Stimulated activated CD4-positive, alpha-beta T cell treated with anti-CD3 and anti-CD28 coated beads, Interleukin-2, amount 100 ng/mL, for 48 hours (primary cell): ENCODE measurements around the gene RIC3.
"Not testable (repeated sequence)": the region's sequence is repeated elsewhere in the genome, so short reads cannot be mapped to it uniquely, and the experiment has no call there.

Experiments
- DNase-seq, 2 donors: peaks; one replicate each; pipeline ENCODE4 v3.0.0-alpha.2; 2020

Gene RIC3

GRCh38 chr11:8186429-8186828 lies 17.6 kb upstream of the RIC3 start:
- DNase-seq: no peak

DNA sequence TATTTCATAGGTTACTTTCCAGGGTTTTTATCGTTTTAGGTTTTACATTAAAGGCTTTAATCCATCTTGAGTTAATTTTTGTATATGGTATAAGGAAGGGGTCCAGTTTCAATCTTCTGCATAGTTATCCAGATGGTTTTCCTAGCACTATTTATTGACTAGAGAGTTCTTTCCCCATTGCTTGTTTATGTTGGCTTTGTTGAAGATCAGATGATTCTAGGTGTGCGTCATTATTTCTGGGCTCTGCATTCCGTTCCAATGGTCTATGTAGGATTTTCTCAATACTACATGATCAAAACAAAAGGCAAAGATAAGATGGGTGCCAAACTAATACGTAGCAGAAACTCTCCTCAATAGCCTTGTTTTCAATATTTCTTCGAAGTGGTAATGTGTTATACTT lies 14.3 kb upstream of the RIC3 start:
- DNase-seq: no peak

- no peak for DNase-seq
Measured at GRCh38 chr11:8180469-8180868, 11.6 kb upstream of the RIC3 start.

- DNase-seq: no peak
Measured at GRCh38 chr11:8178297-8178696, 9.5 kb upstream of the RIC3 start.

DNA sequence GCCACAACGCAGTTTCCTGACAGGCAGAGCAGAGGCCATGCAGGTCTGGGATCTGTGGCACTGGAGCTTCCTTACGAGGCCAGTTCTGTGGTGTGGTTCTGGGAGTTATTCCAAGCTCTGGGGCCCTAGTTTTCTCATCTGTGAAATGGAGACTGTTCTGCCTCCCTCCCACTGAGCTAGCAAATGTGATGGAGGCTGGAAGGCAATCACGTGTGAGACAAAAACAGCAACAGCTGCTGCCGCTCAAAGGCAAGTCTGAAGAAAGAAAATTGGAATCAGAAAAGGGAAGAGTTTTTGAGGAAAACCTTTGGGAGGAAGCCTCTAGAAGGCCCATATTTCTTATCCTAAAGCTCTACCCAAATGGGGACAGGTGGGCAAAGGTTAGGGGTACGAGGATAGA lies 8.3 kb upstream of the RIC3 start:
- no peak for DNase-seq

DNA sequence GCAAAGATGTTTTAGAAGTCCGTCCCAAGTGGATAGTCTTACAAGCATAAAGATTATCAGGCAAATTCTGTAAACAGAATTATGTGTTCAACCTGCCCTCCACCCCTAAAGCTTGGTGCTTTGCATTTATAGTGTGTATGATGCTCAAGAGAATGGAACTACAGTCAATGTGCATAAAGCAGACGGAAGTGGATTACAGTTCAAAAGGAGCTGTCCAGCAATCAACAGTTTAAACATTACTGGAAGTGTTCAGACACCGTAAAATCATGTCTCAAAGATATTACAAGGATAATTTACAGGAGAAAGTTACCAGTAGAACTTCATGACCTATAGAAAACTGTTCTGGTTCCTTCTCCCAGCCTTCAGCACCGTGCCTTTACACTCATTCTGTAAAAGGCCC lies 1.0 kb downstream of the RIC3 start:
- DNase-seq: no peak

DNA sequence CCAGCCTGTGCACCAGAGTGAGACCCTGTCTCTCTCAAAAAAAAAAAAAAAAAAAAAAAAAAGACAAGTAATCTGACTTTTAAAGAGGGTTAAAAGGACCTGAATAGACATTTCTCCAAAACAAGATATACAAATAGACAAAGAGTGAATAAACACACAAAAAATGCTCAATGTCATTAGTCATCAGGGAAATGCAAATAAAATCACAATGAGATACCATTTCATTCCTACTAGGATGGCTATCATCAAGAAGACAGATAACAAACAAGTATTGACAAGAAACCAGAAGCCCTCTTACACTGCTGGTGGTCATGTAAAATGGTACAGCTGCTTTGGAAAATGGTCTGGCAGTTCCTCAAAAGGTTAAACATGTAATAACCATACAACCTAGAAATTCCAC lies 4.1 kb downstream of the RIC3 start:
- no peak for DNase-seq

DNA sequence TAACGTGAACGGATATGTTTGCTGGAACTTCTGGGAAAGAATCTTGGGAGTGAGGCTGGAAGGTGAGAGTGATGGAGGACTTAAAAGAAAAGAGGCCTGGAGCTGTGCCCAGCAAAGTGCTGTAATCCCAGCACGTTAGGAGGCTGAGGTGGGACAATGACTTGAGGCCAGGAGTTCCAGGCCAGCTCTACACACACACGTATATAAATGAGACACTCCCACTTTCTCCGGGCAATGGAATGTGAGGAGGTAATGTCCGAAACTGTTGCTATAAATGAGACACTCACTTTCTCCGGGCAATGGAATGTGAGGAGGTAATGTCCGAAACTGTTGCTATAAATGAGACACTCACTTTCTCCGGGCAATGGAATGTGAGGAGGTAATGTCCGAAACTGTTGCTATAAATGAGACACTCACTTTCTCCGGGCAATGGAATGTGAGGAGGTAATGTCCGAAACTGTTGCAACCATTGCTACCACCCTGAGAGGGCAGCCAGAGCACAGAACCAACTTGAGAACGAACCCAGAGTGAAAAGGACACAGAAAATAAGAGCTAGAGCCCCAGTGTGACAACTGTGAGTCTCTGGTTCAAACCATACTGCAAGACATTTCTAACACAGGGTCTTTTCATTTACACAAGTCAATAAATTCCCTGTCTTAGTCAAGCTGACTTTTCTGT lies 7.1 kb downstream of the RIC3 start:
- not testable (repeated sequence) for DNase-seq

- no peak for DNase-seq
Measured at GRCh38 chr11:8156877-8157276, 11.9 kb downstream of the RIC3 start.

GRCh38 chr11:8149726-8150125 lies 19.1 kb downstream of the RIC3 start:
- DNase-seq: no peak

GRCh38 chr11:8138526-8138925 lies 30.3 kb downstream of the RIC3 start:
- no peak for DNase-seq

DNA sequence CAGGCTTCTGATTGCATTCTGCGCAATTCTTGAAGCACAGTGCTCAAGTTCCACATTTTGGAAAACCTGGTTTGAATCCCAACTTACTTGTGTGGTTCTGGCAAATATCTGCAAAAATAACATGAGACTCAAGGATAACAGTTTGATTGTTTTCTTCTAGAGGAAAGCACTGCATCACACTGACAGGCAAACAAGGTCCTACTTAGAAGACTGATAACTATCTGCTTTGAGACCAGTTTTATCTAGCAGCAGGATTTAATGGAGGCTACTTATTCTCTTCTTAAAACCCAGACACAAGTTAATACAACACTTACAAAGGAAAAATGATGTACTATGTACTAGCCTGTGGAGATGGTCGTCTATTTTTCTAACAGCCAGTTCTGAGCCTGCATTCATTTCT lies 41.4 kb downstream of the RIC3 start:
- DNase-seq: no peak

DNA sequence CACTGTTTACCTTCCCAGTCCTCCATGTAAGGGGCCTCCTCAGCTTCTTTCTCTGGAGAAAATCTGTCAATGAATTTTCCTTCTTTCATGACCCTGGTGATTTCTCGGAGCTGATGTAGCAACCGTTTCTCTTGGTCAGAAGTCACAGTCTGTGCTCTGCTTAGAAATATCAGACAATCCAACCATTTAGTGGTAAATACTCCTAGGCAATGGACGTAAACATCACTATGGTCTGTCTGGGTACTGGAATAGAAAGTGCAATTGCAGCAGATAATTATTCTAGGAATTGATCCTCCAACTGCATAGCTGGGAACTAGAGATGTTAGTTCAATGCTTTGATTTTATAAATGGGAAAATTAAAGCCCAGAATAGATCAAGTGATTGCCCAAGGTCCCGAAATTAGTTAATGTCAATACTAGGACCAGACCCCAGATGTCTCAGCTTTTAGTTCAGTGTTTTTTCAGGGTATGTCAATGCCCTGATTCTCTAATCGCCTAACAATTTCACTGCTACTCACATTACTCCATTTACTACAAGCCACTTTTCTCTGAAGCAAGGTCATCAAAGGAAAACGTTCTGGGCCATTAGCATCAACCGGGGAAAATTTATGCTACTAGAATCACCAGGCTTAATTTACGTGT lies 42.1 kb downstream of the RIC3 start:
- DNase-seq: no peak

GRCh38 chr11:8122173-8122764 lies 46.6 kb downstream of the RIC3 start:
- no peak for DNase-seq

DNA sequence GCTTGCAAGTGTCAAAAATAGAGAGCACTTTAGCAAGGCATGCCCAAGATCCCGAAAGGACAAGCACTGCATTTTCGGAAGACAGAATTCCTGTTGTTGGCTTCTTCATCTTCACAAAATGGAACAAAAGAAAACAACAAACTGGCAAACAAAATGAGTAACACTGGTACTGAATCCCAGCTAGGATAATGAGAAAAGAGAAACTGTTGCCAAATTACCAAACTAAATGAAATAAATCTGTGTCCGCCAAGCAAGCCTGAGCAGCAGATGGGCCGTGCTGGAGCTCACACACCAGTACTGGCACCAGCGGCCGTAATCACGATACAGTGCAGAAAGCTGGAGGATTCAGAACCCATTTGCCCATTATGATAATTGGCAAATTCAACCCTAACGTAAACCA lies 57.2 kb downstream of the RIC3 start:
- DNase-seq: no peak

DNA sequence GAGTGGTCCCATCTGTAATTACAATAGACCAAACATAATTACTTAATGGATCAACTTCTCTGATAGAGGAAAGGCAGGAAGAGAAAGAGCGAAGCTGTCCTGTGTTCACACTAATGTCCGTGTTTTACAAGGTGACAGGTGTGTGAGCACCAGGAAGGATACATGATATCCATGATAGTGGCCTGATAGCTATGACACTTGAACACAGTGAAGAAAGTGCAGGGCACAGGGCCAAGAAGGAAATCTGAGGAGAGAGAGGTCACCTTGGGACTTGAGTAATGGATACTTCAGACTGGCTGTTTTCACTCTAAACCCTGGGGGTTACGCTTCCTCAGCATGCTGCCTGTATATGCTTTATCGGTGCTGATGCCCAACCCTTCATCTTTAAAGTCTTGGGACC lies 58.4 kb downstream of the RIC3 start:
- no peak for DNase-seq

- DNase-seq: no peak
Measured at GRCh38 chr11:8109675-8110074, 59.1 kb downstream of the RIC3 start.

GRCh38 chr11:8108421-8108820 lies 60.4 kb downstream of the RIC3 start:
- DNase-seq: no peak

DNA sequence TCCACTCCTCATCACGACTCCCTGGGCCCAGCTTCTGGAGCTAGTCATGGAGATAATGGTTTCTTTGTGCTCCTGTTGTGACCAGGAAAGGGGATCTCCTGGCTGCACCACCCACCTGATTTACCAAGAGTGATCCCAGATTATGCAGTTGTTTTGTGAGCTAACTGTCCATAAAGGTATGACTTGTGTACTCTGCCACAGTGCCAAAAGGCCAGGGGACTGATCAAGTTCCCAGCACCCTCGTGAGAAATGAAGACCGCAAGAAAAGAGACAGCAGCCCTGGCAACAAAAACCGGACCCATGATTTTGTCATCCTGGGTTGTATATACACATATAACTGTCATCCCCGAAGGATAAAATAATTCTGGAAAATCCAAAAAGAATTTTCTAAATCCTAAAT lies 61.2 kb downstream of the RIC3 start:
- no peak for DNase-seq

DNA sequence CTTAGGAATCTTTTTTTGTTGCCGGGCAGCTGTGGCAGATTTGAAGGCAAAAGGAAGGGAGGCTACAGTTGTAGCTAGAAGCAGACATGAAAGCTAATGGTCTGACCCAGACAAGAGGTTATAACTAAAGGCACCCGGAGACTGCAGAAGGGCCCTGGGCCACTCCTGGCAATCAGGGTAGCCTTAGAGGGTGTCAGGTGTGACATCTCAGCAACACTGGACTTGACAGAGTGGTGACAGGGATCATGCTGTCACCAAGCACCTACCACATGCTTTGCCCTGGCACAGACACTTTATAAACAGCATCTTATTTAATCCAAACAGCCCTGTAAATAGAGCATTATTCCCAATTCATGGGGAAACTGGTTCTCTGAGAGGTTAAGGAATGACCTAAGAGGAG lies 62.1 kb downstream of the RIC3 start:
- no peak for DNase-seq

- DNase-seq: no peak
Measured at GRCh38 chr11:8105666-8106065, 63.2 kb downstream of the RIC3 start.

- no peak for DNase-seq
Measured at GRCh38 chr11:8105133-8105532, 63.7 kb downstream of the RIC3 start.

DNA sequence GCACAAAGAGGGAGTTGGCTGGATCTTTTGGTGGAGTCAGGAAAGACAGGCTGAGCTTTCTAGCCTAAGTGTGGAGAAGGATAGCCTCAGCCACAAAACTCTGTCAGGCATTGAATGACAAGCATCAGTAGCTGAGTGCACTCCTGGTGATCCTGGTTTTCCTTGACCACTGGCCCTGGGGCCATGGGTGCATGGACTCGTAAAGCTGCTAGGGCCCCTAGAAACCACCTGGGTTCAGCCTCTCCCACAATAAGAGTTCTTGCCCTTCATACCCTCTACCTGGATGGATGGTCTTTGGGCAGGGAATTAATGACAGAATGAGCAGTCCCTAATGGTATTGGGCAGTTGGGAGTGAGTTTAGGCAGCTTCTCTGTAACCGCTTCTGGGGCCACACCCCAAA lies 64.9 kb downstream of the RIC3 start:
- no peak for DNase-seq

DNA sequence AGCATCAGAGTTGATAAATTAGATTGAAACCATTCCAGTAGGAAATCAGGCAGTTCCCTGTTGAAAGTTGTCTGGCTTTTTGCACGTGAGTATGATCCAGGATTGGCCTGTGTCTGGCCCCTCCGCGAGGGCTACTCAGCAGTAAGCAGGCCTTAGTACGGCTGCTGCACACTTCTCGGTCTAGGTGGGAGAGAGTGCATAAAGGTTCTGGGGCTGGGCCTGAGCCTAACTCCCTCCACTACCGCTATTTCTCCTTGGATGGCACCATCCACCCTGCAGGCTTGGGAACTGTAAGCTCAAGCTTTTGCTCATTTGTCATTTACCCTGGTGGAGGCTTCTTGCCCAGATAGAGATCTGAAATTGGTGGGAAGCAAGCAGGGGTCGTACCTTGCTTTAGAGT lies 65.9 kb downstream of the RIC3 start:
- no peak for DNase-seq
